Fibroblast of lung (primary cell): ENCODE data around the gene RREB1. TPM values are rescaled to one million over a fixed set of nuclear protein-coding genes. Genes with fewer than 3 reads are reported as not detected.

Experiments used
- DNase-seq, 2 donors: peaks; one replicate each; pipeline versions ENCODE4 v3.0.0 to v3.0.0-alpha.2; 2010; ENCODE audit warnings: low read depth in 2 of 2
- H2AFZ ChIP-seq: 2 replicates; pipeline ENCODE4 v1.5.1; 2012; ENCODE audit warnings: low read length, control low read depth, inconsistent platforms
- H3K27ac ChIP-seq: 2 replicates; pipeline ENCODE4 v1.5.1; 2011; ENCODE audit warnings: low read length, control low read depth; ENCODE audit not compliant: insufficient read depth
- H3K27me3 ChIP-seq: 2 replicates; pipeline ENCODE4 v1.5.1; 2011; ENCODE audit warnings: mild to moderate bottlenecking, low read length; ENCODE audit not compliant: control insufficient read depth, insufficient read depth
- H3K36me3 ChIP-seq: 2 replicates; pipeline ENCODE4 v1.5.1; 2011; ENCODE audit warnings: low read length; ENCODE audit not compliant: control insufficient read depth, insufficient read depth
- H3K4me1 ChIP-seq: 2 replicates; pipeline ENCODE4 v1.5.1; 2011; ENCODE audit warnings: low read length; ENCODE audit not compliant: control insufficient read depth, insufficient read depth; ENCODE audit errors: extremely low read depth
- H3K4me2 ChIP-seq: 2 replicates; pipeline ENCODE4 v1.5.1; 2011; ENCODE audit warnings: low read length, control low read depth; ENCODE audit not compliant: insufficient read depth; ENCODE audit errors: extremely low read depth
- H3K4me3 ChIP-seq, 4 experiments: fragments of 200-600 bp in 1 of 4; sonication (generic) in 1 of 4; replicated peaks in 1 of 4; 2 replicates each; pipeline ENCODE4 v1.5.1; 2011 to 2016; ENCODE audit warnings: low read length in 4 of 4, low read depth in 3 of 4, mild to moderate bottlenecking in 3 of 4, control low read depth in 2 of 4, inconsistent platforms in 1 of 4, mixed read lengths in 1 of 4; ENCODE audit not compliant: insufficient read depth in 1 of 4; ENCODE audit errors: control extremely low read depth in 1 of 4
- H3K79me2 ChIP-seq: 2 replicates; pipeline ENCODE4 v1.5.1; 2012; ENCODE audit warnings: mild to moderate bottlenecking, low read length, inconsistent platforms; ENCODE audit not compliant: control insufficient read depth, insufficient read depth
- H3K9ac ChIP-seq: 2 replicates; pipeline ENCODE4 v1.5.1; 2011; ENCODE audit warnings: mild to moderate bottlenecking, low read length, control low read depth; ENCODE audit not compliant: insufficient read depth
- H3K9me3 ChIP-seq: 2 replicates; pipeline ENCODE4 v1.5.1; 2012; ENCODE audit warnings: low read depth, low read length; ENCODE audit not compliant: control insufficient read depth, insufficient read depth
- H4K20me1 ChIP-seq: 2 replicates; pipeline ENCODE4 v1.5.1; 2011; ENCODE audit warnings: low read length; ENCODE audit not compliant: control insufficient read depth, insufficient read depth; ENCODE audit errors: extremely low read depth
- CTCF ChIP-seq, 2 donors: IDR thresholded peaks in 1 of 2; conservative IDR thresholded peaks in 1 of 2; 1 replicate in 1 of 2; 2 replicates in 1 of 2; pipeline ENCODE4 v1.5.1; 2011 to 2012; ENCODE audit warnings: low read length in 2 of 2, control low read depth in 1 of 2, inconsistent platforms in 1 of 2, low read depth in 1 of 2, mild to moderate bottlenecking in 1 of 2
- EZH2 ChIP-seq: IDR thresholded peaks from 2 replicates; pipeline ENCODE4 v1.5.1; 2012; ENCODE audit warnings: low read length, control low read depth, mild to moderate bottlenecking; ENCODE audit errors: missing control alignments
- polyA minus RNA-seq: library from RNA; depleted of rRNA, polyadenylated mRNA; stranded (reverse); fragments of >200 nt; gene quantifications from 2 replicates; pipeline ENCODE4 v1.2.3, GENCODE V29; 2011; ENCODE audit warnings: low replicate concordance
- polyA plus RNA-seq, 2 donors: library from polyadenylated mRNA; depleted of rRNA in 1 of 2; stranded (reverse) in 1 of 2; unstranded in 1 of 2; fragments of >200 nt; gene quantifications; 2 replicates each; pipeline ENCODE4 v1.2.1, GENCODE V29; 2011 to 2012; ENCODE audit warnings: missing spikeins in 1 of 2
- total RNA-seq: library from RNA; depleted of rRNA; stranded (reverse); fragments of >200 nt; gene quantifications from 2 replicates; pipeline ENCODE4 v1.2.1, GENCODE V29; 2014

Gene RREB1
- total RNA-seq = 15.2 and 18.8 TPM in 2 replicates
- polyA plus RNA-seq = 2.4 and 2.8 TPM in 2 replicates
- 5.5 and 7.7 TPM in 2 replicates for polyA plus RNA-seq (2012)
- polyA minus RNA-seq = 19.9 and 29.8 TPM in 2 replicates

- peaks cover 6% of the 10 kb centered on the region for H3K4me1 ChIP-seq
- peak within 1 kb of the TSS; percentile 79 for H3K4me2 ChIP-seq
- H3K9me3 ChIP-seq = no peaks in the 10 kb centered on the region
- peak within 1 kb of the TSS; percentile 77 to 97 (median 84) for H3K4me3 ChIP-seq
- no peaks in the 10 kb centered on the region for H3K27me3 ChIP-seq
- peak within 1 kb of the TSS; percentile 86 for H3K9ac ChIP-seq
- peak within 1 kb of the TSS; percentile 83 for H3K27ac ChIP-seq
- DNase-seq = peak; percentile 62 to 65
- no peaks in the 10 kb centered on the region for H3K36me3 ChIP-seq
- no peak for TF ChIP-seq CTCF (conservative IDR thresholded peaks at IDR 0.05 in 1 of 2, IDR thresholded peaks at IDR 0.05 in 1 of 2; ENCODE audit: low read depth in 1 of 2, low read length in 2 of 2)
- TF ChIP-seq EZH2 = no peak
- peak within 1 kb of the TSS; percentile 87 for H2AFZ ChIP-seq
- H4K20me1 ChIP-seq = peaks cover 6% of the 10 kb centered on the region
- peaks cover 45% of the 10 kb centered on the region for H3K79me2 ChIP-seq
Measured at GRCh38 chr6:7107578-7108195, at the start of gene RREB1. Gene RREB1 (plus strand): TSS chr6:7107961. CDS start chr6:7181912, 73,951 bp downstream.

- Histone ChIP-seq H3K79me2 (no peaks in the 10 kb centered on the region), H3K36me3 (no peaks in the 10 kb centered on the region), H3K4me3 (no peak overlapping the region), H3K9ac (no peak overlapping the region), H3K27ac (peak overlapping the region; percentile 34), H3K4me1 (peaks cover 2% of the 10 kb centered on the region), H3K9me3 (no peaks in the 10 kb centered on the region), H2AFZ (peak overlapping the region; percentile 8), H3K4me2 (no peak overlapping the region), H4K20me1 (no peaks in the 10 kb centered on the region), H3K27me3 (no peaks in the 10 kb centered on the region)
- peak; percentile 93 to 99 for DNase-seq
- TF ChIP-seq CTCF (conservative IDR thresholded peaks at IDR 0.05 in 1 of 2, IDR thresholded peaks at IDR 0.05 in 1 of 2; ENCODE audit: low read depth in 1 of 2, low read length in 2 of 2) (no peak), EZH2 (no peak)
Measured at GRCh38 chr6:7058250-7058923, 49.4 kb upstream of the RREB1 start.

- no peak for TF ChIP-seq CTCF (conservative IDR thresholded peaks at IDR 0.05 in 1 of 2, IDR thresholded peaks at IDR 0.05 in 1 of 2; ENCODE audit: low read depth in 1 of 2, low read length in 2 of 2)
- no peak for TF ChIP-seq EZH2
Measured at GRCh38 chr6:7060769-7061516, 46.8 kb upstream of the RREB1 start.

More at GRCh38 chr6:7060769-7061516, 46.8 kb upstream of the RREB1 start:
- Histone ChIP-seq H3K27me3 (no peaks in the 10 kb centered on the region), H3K79me2 (no peaks in the 10 kb centered on the region), H3K4me2 (no peak overlapping the region), H3K4me1 (peaks cover 2% of the 10 kb centered on the region), H3K27ac (no peak overlapping the region), H3K36me3 (no peaks in the 10 kb centered on the region), H3K4me3 (no peak overlapping the region), H3K9ac (no peak overlapping the region), H2AFZ (no peak overlapping the region), H4K20me1 (no peaks in the 10 kb centered on the region), H3K9me3 (no peaks in the 10 kb centered on the region)
- no peak for DNase-seq
